Coronary artery (tissue), 2 donors: Measurements from ENCODE around the gene MACROH2A1.

ENCODE experiments used
- DNase-seq: peaks from one replicate; pipeline ENCODE4 v3.0.0-alpha.2; 2017; ENCODE audit warnings: low spot score
- H3K27ac ChIP-seq, 2 donors: fragments of 200-600 bp; sonication (generic); one replicate each; pipeline ENCODE4 v1.5.1; 2016 to 2019
- H3K4me3 ChIP-seq: fragments of 200-600 bp; sonication (generic); 2 replicates; pipeline ENCODE4 v1.5.1; 2016; ENCODE audit warnings: mild to moderate bottlenecking, moderate library complexity
- CTCF ChIP-seq: fragments of 200-600 bp; sonication (generic); IDR thresholded peaks from one replicate; pipeline ENCODE4 v1.5.1; 2019; ENCODE audit warnings: antibody characterized with exemption

The MACROH2A1 gene

DNA sequence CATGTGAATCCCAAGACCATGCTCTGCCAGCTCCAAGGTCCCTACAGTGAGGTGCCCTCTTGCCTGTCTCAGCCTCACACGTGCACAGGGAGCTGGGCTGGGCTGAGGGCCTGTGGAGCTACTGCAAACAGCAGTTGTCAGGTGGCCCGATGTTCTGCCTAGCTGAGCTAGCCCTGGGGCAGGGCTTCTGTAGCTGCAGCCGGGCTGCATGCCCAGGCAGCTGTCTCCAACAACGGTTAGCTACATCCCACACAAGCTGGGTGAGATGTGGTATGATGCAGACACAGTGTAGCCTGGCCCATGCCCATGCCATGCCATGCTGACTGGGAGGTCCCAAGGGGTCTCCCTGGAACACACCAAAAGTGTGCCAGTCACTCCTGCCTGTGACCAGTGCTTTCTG, 62.0 kb downstream of the MACROH2A1 start:
- Histone ChIP-seq H3K27ac (no peak overlapping the region), H3K4me3 (no peak overlapping the region)
- DNase-seq, result no peak
- no peak for TF ChIP-seq CTCF

- DNase-seq, result no peak
- H3K4me3 ChIP-seq, result no peak overlapping the region
- no peak overlapping the region for H3K27ac ChIP-seq
- TF ChIP-seq CTCF, result no peak
These were observed 63.8 kb downstream of the MACROH2A1 start for GRCh38 chr5:135335031-135335828.

GRCh38 chr5:135333732-135334515, 65.1 kb downstream of the MACROH2A1 start:
- no peak for TF ChIP-seq CTCF
- no peak overlapping the region for H3K4me3 ChIP-seq
- no peak for DNase-seq

DNA sequence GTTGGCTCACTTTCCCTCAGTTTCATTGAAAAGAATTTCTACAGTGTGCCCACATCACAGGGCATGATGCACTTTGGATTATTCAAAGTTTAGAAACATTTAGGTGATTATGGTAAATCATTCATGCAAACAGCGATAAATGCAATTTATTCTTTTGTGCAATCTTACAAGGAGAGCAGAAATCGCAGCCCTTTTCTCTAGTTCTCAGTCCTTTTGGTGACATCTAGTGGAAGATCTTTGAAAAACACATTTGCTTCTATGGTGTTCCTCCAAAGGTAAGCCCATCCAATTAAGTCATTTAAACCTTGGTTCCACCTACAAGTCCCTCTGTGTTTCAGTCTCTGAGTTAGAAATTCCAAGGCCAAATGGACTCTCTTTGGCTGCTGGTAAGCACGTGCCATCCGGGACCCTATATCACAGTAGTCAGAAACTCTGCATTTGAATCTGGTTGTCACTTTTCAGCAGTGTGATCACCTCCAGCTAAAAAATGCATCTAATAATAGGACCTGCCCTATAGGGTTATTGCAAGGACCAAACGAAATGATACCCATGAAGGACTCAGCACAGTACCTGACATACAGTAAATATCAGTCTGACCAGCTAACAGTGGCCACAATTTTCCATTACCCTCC, 66.4 kb downstream of the MACROH2A1 start:
- no peak for DNase-seq
- Histone ChIP-seq H3K27ac (no peak overlapping the region), H3K4me3 (no peak overlapping the region)
- TF ChIP-seq CTCF, result peak; percentile 37

More at GRCh38 chr5:135333732-135334515, 65.1 kb downstream of the MACROH2A1 start:
- H3K27ac ChIP-seq, result no peak overlapping the region

GRCh38 chr5:135331612-135332011, 67.4 kb downstream of the MACROH2A1 start:
- H3K4me3 ChIP-seq, result no peak overlapping the region
- DNase-seq, result no peak
- TF ChIP-seq CTCF, result no peak
- no peak overlapping the region for H3K27ac ChIP-seq

DNA sequence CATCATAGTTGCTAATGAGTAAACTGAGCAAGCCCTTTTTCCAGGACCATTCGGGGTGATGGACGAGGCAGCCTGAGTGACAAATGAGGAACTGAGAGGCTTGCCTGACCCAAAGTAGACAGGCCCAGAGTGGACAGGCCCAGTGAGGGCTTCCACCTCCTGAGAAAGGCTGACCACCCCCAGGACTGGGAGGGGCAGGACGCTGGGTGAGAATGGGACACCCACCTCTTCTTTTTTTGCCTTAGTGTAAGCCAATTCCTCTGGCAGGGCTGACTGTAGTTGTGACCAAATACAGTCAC, 68.3 kb downstream of the MACROH2A1 start:
- DNase-seq, result no peak
- TF ChIP-seq CTCF, result no peak
- Histone ChIP-seq H3K4me3 (no peak overlapping the region), H3K27ac (no peak overlapping the region)
